Breast epithelium (tissue), 3 donors: Measurements from ENCODE around the gene SYNE1.

Experiments
- POLR2AphosphoS5 ChIP-seq, 3 donors: sonication (generic); formaldehyde crosslinking; IDR thresholded peaks; one replicate each; pipeline ENCODE4 v1.6.1; 2017; ENCODE audit warnings: antibody characterized with exemption in 3 of 3
- TF ChIP-seq, protein P1 (sequence below), 3 donors: fragments of 450-650 bp; IDR thresholded peaks; one replicate each; pipeline ENCODE4 v1.5.1; 2016 to 2017; ENCODE audit warnings: antibody characterized with exemption in 3 of 3, mild to moderate bottlenecking in 3 of 3, moderate library complexity in 3 of 3

DNA sequence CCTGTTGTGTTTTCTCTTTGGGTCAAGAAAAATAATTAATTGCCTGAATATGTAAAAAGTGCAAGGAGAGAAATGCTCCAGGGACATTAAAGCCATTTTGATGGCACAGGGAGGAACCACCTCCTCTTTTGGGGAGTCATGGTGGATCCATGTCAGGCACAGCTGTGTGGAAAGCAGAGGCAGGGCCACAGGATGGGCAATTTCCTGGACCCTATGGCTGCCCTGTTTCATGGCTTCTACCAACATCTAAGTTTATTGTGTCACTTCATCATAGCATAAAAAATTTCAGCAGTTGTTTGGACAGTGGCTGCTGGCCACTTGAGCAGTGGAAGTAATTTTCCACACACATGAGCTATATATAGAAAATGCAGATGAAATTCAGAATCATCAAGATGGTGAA, 238.2 kb downstream of the SYNE1 start:
- TF ChIP-seq POLR2AphosphoS5 (IDR thresholded peaks at IDR 0.05) = no peak
- TF ChIP-seq, protein P1, sequence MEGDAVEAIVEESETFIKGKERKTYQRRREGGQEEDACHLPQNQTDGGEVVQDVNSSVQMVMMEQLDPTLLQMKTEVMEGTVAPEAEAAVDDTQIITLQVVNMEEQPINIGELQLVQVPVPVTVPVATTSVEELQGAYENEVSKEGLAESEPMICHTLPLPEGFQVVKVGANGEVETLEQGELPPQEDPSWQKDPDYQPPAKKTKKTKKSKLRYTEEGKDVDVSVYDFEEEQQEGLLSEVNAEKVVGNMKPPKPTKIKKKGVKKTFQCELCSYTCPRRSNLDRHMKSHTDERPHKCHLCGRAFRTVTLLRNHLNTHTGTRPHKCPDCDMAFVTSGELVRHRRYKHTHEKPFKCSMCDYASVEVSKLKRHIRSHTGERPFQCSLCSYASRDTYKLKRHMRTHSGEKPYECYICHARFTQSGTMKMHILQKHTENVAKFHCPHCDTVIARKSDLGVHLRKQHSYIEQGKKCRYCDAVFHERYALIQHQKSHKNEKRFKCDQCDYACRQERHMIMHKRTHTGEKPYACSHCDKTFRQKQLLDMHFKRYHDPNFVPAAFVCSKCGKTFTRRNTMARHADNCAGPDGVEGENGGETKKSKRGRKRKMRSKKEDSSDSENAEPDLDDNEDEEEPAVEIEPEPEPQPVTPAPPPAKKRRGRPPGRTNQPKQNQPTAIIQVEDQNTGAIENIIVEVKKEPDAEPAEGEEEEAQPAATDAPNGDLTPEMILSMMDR (IDR thresholded peaks at IDR 0.05) = no peak
